Pancreas (tissue), 10 donors: ENCODE data around the gene WDR49. TPM values are rescaled to one million over a fixed set of nuclear protein-coding genes. Genes with fewer than 3 reads are reported as not detected.
A peak's percentile ranks its signal among the peaks of the same experiment; 100 is the strongest.

Experiments
- ATAC-seq, 4 donors: fragments of 200-7000 bp; cut with Tn5 transposase; one replicate each; pipeline versions ENCODE4 v1.8.0 to v1.9.1; 2020; ENCODE audit warnings: mild to moderate bottlenecking in 4 of 4, moderate library complexity in 4 of 4
- DNase-seq, 6 donors: peaks; one replicate each; pipeline ENCODE4 v3.0.0-alpha.2; 2020
- FAIRE-seq: peaks from 2 replicates; lab custom pipeline; 2012; peaks lifted over from hg19 to GRCh38; lab: Jason Lieb, UNC
- H3K27ac ChIP-seq, 4 donors: fragments of 200-600 bp; sonication (generic); 1 replicate in 3 of 4; 2 replicates in 1 of 4; pipeline versions ENCODE4 v1.5.0 to v1.8.0; 2020
- H3K27me3 ChIP-seq, 4 donors: fragments of 200-600 bp; one replicate each; pipeline ENCODE4 v1.8.0; 2021
- H3K36me3 ChIP-seq, 3 donors: fragments of 200-600 bp; sonication (generic) in 1 of 3; one replicate each; pipeline versions ENCODE4 v1.5.0 to v1.8.0; 2020 to 2021
- H3K4me1 ChIP-seq, 3 donors: fragments of 200-600 bp; one replicate each; pipeline ENCODE4 v1.8.0; 2021
- H3K4me3 ChIP-seq, 4 donors: fragments of 200-600 bp; sonication (generic) in 2 of 4; one replicate each; pipeline versions ENCODE4 v1.5.0 to v1.8.0; 2020 to 2021
- H3K9me3 ChIP-seq, 4 donors: fragments of 200-600 bp; one replicate each; pipeline ENCODE4 v1.8.0; 2021
- WGBS, 2 donors: extraction: QIAGEN DNeasy Blood & Tissue Kit; methylation state at CpG; one replicate each; pipeline ENCODE4 v1.1.7; 2013; 5-methylcytosine and 5-hydroxymethylcytosine counted together
- intact Hi-C, 3 donors: fragments of 100-400 bp; cut with DNase I; formaldehyde crosslinking; loops; one replicate each; pipeline versions ENCODE4 v1.11.1 to v1.14.2; 2022
- polyA plus RNA-seq, 2 donors: library from polyadenylated mRNA; stranded (reverse); fragments of 200-250 nt; gene quantifications; one replicate each; pipeline ENCODE4 v1.2.3, GENCODE V29; 2013
- total RNA-seq, 6 donors: library from RNA; stranded (reverse); fragmentation: NEBNext Ultra II Directional in 4 of 6; extraction: Animal tissue kit (Norgen Biotek cat#: 25700) in 4 of 6; gene quantifications; one replicate each; pipeline versions ENCODE4 v1.2.1 to v1.2.4, GENCODE V29; 2021 to 2023
- TF ChIP-seq, protein P1 (sequence below), 4 donors: fragments of 200-600 bp; sonication (generic) in 3 of 4; IDR thresholded peaks; one replicate each; pipeline versions ENCODE4 v1.5.0 to v1.8.0; 2021; ENCODE audit warnings: antibody characterized with exemption in 4 of 4
- donor health status: healthy with polysubstance abuse.
- donor health status: DM: no; HTN: no; CAD: no; lungs with moderate emphysema.
- donor health status: DM: no; HTN: no; CAD: no.
- donor health status: control.
- donor health status: control.
- donor health status: Bipolar disorder and iron deficiency.
- donor health status: DM: yes; HTN: yes; CAD: no.
- donor health status: DM: no; HTN: no; CAD: no.
- donor health status: DM: no; HTN: no; CAD: no.
- donor health status: DM: yes; HTN: yes; CAD: no.

The WDR49 gene
- total and polyA plus RNA-seq, 8 donors = 0.02 to 0.79 (median 0.44) TPM

DNA sequence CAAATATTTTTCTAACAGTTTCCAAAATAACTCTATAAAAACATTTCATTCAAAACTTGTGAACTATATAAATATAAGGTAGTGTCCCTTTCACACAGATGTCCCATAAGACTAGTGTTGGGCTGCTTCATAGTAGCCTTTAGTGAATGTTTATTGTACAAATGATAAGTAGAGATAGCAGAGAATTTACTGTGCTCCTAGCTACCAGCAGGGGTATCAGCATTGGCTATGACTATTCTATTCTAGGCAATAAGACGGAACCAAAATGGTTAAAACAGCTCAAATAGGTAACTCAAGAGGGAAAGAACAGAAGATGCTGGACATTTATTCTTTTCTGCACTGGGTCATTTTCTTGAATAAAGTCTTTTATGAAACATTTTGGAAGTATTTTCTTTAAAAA is 202.5 kb downstream of the WDR49 start:
- no peaks in the 10 kb centered on the region for H3K9me3 ChIP-seq
- peaks cover 0 to 3% (median 0%) of the 10 kb centered on the region in 3 donors for H3K4me1 ChIP-seq
- FAIRE-seq (no peak), DNase-seq (no peak), ATAC-seq (peak in 2 of 4 donors; percentile 25 to 44)
- H3K36me3 ChIP-seq = no peaks in the 10 kb centered on the region
- 0 to 58% methylated on average over 1 of the region's 1 CpG for WGBS, 2 donors
- no peak overlapping the region for H3K27ac ChIP-seq
- peaks cover 0 to 2% (median 0%) of the 10 kb centered on the region in 4 donors for H3K27me3 ChIP-seq
- no peak overlapping the region for H3K4me3 ChIP-seq
- TF ChIP-seq, protein P1, sequence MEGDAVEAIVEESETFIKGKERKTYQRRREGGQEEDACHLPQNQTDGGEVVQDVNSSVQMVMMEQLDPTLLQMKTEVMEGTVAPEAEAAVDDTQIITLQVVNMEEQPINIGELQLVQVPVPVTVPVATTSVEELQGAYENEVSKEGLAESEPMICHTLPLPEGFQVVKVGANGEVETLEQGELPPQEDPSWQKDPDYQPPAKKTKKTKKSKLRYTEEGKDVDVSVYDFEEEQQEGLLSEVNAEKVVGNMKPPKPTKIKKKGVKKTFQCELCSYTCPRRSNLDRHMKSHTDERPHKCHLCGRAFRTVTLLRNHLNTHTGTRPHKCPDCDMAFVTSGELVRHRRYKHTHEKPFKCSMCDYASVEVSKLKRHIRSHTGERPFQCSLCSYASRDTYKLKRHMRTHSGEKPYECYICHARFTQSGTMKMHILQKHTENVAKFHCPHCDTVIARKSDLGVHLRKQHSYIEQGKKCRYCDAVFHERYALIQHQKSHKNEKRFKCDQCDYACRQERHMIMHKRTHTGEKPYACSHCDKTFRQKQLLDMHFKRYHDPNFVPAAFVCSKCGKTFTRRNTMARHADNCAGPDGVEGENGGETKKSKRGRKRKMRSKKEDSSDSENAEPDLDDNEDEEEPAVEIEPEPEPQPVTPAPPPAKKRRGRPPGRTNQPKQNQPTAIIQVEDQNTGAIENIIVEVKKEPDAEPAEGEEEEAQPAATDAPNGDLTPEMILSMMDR (IDR thresholded peaks at IDR 0.05) = no peak
- intact Hi-C loops = no loop called here

DNA sequence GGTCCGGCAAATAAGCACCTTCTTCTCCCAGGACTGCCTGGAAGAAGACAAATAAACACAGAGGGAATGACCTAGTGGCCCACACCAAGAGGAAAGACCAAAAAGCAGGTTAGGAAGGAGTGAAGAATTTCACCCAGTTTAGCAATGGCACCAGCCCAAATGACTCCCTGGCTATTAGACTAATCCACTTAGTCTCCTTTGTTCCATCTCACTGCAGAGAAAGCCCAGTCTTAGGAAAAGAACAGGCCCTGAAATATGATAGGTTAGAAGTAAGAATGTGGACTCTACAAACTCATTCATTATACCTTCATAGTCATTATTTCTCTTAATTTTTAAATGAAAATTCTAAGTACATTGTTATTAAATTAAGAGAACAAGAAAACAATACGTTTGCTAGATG is 203.1 kb downstream of the WDR49 start:
- WGBS, 2 donors = 48 to 73% methylated on average over 2 of the region's 2 CpGs
- Histone ChIP-seq H3K36me3 (no peaks in the 10 kb centered on the region), H3K9me3 (no peaks in the 10 kb centered on the region), H3K27ac (no peak overlapping the region), H3K4me1 (peaks cover 0 to 3% (median 0%) of the 10 kb centered on the region in 3 donors), H3K27me3 (peaks cover 0 to 2% (median 0%) of the 10 kb centered on the region in 4 donors), H3K4me3 (no peak overlapping the region)
- intact Hi-C loops = no loop called here
- FAIRE-seq (no peak), DNase-seq (no peak), ATAC-seq (peak in 1 of 4 donors; percentile 10)
- TF ChIP-seq, protein P1 (IDR thresholded peaks at IDR 0.05) = no peak

DNA sequence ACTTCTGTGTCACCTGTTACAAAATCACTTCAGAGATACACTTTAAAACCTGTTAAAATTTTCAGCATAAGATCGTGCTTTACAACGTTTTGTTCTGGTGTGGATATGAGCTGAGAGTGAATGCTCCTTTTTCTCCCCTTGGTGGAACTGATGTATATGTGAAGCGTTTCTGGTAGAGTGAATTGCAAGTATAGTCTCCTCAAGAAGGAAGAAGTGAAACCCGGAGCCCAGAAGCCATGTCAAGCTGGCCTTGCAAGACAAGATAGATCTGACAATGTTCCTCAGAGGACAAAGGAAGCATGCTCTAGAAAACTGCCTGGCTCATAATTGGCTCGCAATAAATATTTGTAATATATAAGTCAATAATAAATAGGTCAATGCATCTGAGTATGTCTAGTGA is 203.5 kb downstream of the WDR49 start:
- intact Hi-C loops = no loop called here
- Histone ChIP-seq H3K4me3 (no peak overlapping the region), H3K36me3 (no peaks in the 10 kb centered on the region), H3K27me3 (peaks cover 0 to 2% (median 0%) of the 10 kb centered on the region in 4 donors), H3K4me1 (peaks cover 0 to 3% (median 0%) of the 10 kb centered on the region in 3 donors), H3K27ac (no peak overlapping the region), H3K9me3 (no peaks in the 10 kb centered on the region)
- WGBS, 2 donors = 81 to 92% methylated on average over 5 of the region's 5 CpGs
- TF ChIP-seq, protein P1 (IDR thresholded peaks at IDR 0.05) = no peak
- no peak for FAIRE-seq
- no peak for ATAC-seq
- no peak for DNase-seq

DNA sequence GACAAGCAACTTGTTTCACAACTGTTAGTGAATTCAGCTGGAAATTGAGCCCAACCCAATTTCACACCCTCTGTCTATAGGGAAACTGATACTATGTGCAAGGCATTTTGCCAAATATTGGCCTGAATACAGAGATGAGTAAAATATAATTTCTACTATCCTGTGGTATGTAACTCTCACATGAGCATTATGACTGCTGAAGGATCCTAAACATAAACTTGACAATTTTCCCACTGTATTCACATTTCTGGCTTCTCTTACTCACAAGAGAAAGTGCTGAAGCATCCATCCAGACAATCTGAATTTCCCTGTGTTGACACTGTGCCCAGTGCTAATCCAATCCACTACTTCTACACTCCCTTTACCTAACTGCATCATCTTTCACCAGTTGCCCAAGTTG is 208.3 kb downstream of the WDR49 start:
- ATAC-seq (no peak), FAIRE-seq (no peak), DNase-seq (no peak)
- H3K9me3 ChIP-seq = no peaks in the 10 kb centered on the region
- H3K36me3 ChIP-seq = no peaks in the 10 kb centered on the region
- TF ChIP-seq, protein P1 (IDR thresholded peaks at IDR 0.05) = no peak
- no peaks in the 10 kb centered on the region for H3K27me3 ChIP-seq
- H3K4me3 ChIP-seq = no peak overlapping the region
- no peak overlapping the region for H3K27ac ChIP-seq
- no peaks in the 10 kb centered on the region for H3K4me1 ChIP-seq
- intact Hi-C loops = no loop called here

DNA sequence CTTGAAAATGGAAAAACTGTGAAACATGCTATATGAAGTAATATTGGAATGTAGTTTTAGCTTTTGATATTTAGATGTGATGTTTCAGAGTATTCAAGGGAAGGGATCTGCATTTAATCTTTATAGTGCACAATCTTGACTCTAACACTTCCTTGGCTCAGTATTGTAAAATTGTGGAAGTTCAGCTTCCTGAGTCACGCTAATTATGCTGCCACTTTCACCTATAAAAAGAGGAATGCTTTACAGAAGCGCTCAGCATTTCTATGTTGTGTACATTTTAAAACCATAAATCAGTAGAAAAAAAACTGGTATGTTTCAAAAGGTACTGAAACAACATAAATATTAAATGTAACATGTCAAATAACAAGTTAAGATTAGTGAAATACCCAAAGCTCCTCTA is 212.5 kb downstream of the WDR49 start:
- Histone ChIP-seq H3K27me3 (no peaks in the 10 kb centered on the region), H3K9me3 (no peaks in the 10 kb centered on the region), H3K4me1 (peaks cover 0 to 7% (median 0%) of the 10 kb centered on the region in 3 donors), H3K36me3 (no peaks in the 10 kb centered on the region), H3K27ac (no peak overlapping the region), H3K4me3 (no peak overlapping the region)
- intact Hi-C loops = no loop called here
- TF ChIP-seq, protein P1 (IDR thresholded peaks at IDR 0.05) = no peak
- ATAC-seq (no peak), FAIRE-seq (no peak), DNase-seq (no peak)
- WGBS, 2 donors = 87 to 90% methylated on average over 2 of the region's 2 CpGs
